ENCODE measurements around the gene BLVRB. TPM values are rescaled to one million over a fixed set of nuclear protein-coding genes. Genes with fewer than 3 reads are reported as not detected.

Gene BLVRB
- total and polyA plus RNA-seq, 7 donors = 74.1 to 204 (median 167) TPM

GRCh38 chr19:40474737-40475136 lies 9.2 kb upstream of the BLVRB start:
- Histone ChIP-seq H3K27me3 (ENCODE audit: insufficient read depth in 3 of 3, low read length in 2 of 3) (no peaks in the 10 kb centered on the region), H3K27ac (no peak overlapping the region), H3K4me1 (no peaks in the 10 kb centered on the region), H3K4me3 (no peak overlapping the region), H3K36me3 (ENCODE audit: insufficient read depth in 1 of 2, low read depth in 1 of 2) (no peaks in the 10 kb centered on the region), H3K9me3 (no peaks in the 10 kb centered on the region)
- TF ChIP-seq, protein P1, sequence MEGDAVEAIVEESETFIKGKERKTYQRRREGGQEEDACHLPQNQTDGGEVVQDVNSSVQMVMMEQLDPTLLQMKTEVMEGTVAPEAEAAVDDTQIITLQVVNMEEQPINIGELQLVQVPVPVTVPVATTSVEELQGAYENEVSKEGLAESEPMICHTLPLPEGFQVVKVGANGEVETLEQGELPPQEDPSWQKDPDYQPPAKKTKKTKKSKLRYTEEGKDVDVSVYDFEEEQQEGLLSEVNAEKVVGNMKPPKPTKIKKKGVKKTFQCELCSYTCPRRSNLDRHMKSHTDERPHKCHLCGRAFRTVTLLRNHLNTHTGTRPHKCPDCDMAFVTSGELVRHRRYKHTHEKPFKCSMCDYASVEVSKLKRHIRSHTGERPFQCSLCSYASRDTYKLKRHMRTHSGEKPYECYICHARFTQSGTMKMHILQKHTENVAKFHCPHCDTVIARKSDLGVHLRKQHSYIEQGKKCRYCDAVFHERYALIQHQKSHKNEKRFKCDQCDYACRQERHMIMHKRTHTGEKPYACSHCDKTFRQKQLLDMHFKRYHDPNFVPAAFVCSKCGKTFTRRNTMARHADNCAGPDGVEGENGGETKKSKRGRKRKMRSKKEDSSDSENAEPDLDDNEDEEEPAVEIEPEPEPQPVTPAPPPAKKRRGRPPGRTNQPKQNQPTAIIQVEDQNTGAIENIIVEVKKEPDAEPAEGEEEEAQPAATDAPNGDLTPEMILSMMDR (IDR thresholded peaks at IDR 0.05) = no peak
- WGBS, 3 donors = 87 to 92% (median 90%) methylated on average over 4 of the region's 4 CpGs
- ATAC-seq = no peak
- DNase-seq = no peak
- intact Hi-C loops (cut with DNase I) = loop anchor here in 1 of 2 donors (10.0 kb wide), 1 partner anchor 110 kb away; no protein-coding TSS in a partner anchor

- H3K4me3 ChIP-seq = no peak overlapping the region
- DNase-seq (no peak), ATAC-seq (no peak)
- H3K4me1 ChIP-seq = no peaks in the 10 kb centered on the region
- H3K36me3 ChIP-seq (ENCODE audit: insufficient read depth in 1 of 2, low read depth in 1 of 2) = no peaks in the 10 kb centered on the region
- no peaks in the 10 kb centered on the region for H3K9me3 ChIP-seq
- intact Hi-C loops (cut with DNase I) = loop anchor here in 1 of 2 donors (10.0 kb wide), 1 partner anchor 112 kb away; no protein-coding TSS in a partner anchor
- 89 to 92% (median 91%) methylated on average over 13 of the region's 13 CpGs for WGBS, 3 donors
- H3K27me3 ChIP-seq (ENCODE audit: insufficient read depth in 3 of 3, low read length in 2 of 3) = no peaks in the 10 kb centered on the region
- no peak overlapping the region for H3K27ac ChIP-seq
- TF ChIP-seq, protein P1 (IDR thresholded peaks at IDR 0.05) = no peak
Measured at GRCh38 chr19:40472516-40472915, 7.0 kb upstream of the BLVRB start.

GRCh38 chr19:40471111-40471510 lies 5.6 kb upstream of the BLVRB start:
- Histone ChIP-seq H3K4me1 (no peaks in the 10 kb centered on the region), H3K27ac (no peak overlapping the region), H3K27me3 (ENCODE audit: insufficient read depth in 3 of 3, low read length in 2 of 3) (no peaks in the 10 kb centered on the region), H3K36me3 (ENCODE audit: insufficient read depth in 1 of 2, low read depth in 1 of 2) (no peaks in the 10 kb centered on the region), H3K9me3 (no peaks in the 10 kb centered on the region), H3K4me3 (no peak overlapping the region)
- 96 to 99% (median 98%) methylated on average over 3 of the region's 3 CpGs for WGBS, 3 donors
- TF ChIP-seq, protein P1 (IDR thresholded peaks at IDR 0.05) = no peak
- intact Hi-C loops (cut with DNase I) = loop anchor here in 1 of 2 donors (10.0 kb wide), 1 partner anchor 114 kb away; no protein-coding TSS in a partner anchor
- DNase-seq (no peak), ATAC-seq (no peak)

GRCh38 chr19:40469011-40469410 lies 3.5 kb upstream of the BLVRB start:
- TF ChIP-seq, protein P1 (IDR thresholded peaks at IDR 0.05) = no peak
- Histone ChIP-seq H3K27ac (no peak overlapping the region), H3K27me3 (ENCODE audit: insufficient read depth in 3 of 3, low read length in 2 of 3) (no peaks in the 10 kb centered on the region), H3K36me3 (ENCODE audit: insufficient read depth in 1 of 2, low read depth in 1 of 2) (no peaks in the 10 kb centered on the region), H3K4me1 (peaks cover 6% of the 10 kb centered on the region), H3K9me3 (no peaks in the 10 kb centered on the region), H3K4me3 (no peak overlapping the region)
- ATAC-seq = no peak
- 91 to 93% (median 93%) methylated on average over 6 of the region's 6 CpGs for WGBS, 3 donors
- DNase-seq = no peak
- intact Hi-C loops (cut with DNase I) = loop anchor here in 1 of 2 donors (5.0 kb wide), 1 partner anchor 128 kb away; no protein-coding TSS in a partner anchor

Measured in psoas muscle (tissue), 8 donors.